ENCODE data around the gene SLIT3. TPM values are rescaled to one million over a fixed set of nuclear protein-coding genes. Genes with fewer than 3 reads are reported as not detected.

SLIT3 gene
- total RNA-seq, 1 donor from 2014 or later: 56.6 TPM

DNA sequence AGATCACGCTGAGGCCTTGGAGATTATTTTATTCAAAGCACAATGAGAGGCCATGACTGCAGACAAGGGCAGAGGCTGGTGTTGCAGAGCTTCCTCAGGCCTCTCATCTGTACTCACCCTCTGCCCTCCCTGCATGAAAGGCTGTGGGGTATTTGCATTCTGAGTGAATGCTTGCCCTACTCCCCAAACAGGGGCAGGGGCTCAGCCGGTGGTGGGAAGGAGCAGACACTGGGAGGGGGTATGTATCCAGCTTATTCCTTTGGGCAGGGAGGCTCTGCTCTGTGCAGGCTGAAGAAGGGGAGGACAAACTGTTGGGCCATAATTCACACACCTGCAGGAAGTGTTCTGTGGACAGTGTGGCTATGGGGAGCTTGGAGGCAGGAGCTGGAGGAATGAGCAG is 573.4 kb downstream of the SLIT3 start:
- TF ChIP-seq, protein P1, sequence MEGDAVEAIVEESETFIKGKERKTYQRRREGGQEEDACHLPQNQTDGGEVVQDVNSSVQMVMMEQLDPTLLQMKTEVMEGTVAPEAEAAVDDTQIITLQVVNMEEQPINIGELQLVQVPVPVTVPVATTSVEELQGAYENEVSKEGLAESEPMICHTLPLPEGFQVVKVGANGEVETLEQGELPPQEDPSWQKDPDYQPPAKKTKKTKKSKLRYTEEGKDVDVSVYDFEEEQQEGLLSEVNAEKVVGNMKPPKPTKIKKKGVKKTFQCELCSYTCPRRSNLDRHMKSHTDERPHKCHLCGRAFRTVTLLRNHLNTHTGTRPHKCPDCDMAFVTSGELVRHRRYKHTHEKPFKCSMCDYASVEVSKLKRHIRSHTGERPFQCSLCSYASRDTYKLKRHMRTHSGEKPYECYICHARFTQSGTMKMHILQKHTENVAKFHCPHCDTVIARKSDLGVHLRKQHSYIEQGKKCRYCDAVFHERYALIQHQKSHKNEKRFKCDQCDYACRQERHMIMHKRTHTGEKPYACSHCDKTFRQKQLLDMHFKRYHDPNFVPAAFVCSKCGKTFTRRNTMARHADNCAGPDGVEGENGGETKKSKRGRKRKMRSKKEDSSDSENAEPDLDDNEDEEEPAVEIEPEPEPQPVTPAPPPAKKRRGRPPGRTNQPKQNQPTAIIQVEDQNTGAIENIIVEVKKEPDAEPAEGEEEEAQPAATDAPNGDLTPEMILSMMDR (conservative IDR thresholded peaks at IDR 0.05): no peak
- Mint-ChIP-seq H3K27ac (no peak overlapping the region), H3K36me3 (peaks cover 21% of the 10 kb centered on the region), H3K9me3 (peaks cover 5% of the 10 kb centered on the region), H3K4me3 (no peak overlapping the region), H3K27me3 (peaks cover 29% of the 10 kb centered on the region), H3K4me1 (ENCODE audit: unreplicated experiment) (no peaks in the 10 kb centered on the region)
- DNase-seq (ENCODE audit: extremely low spot score, unreplicated experiment): no peak

DNA sequence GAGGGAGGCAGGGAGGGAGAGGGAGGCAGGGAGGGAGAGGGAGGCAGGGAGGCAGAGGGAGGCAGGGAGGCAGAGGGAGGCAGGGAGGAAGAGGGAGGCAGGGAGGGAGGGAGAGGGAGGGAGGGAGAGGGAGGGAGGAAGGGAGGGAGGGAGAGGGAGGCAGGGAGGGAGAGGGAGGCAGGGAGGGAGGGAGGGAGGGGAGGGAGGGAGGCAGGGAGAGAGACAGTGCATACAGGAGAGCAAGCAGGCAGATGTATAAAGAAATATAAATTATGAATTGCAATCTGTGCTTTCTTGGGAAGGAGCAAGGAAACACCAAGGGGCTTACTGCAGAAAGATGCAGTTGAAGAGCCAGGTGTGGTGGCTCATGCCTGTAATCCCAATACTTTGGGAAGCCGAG is 574.6 kb downstream of the SLIT3 start:
- DNase-seq (ENCODE audit: extremely low spot score, unreplicated experiment): no peak
- Mint-ChIP-seq H3K27ac (no peak overlapping the region), H3K4me1 (ENCODE audit: unreplicated experiment) (no peaks in the 10 kb centered on the region), H3K4me3 (no peak overlapping the region), H3K9me3 (peaks cover 5% of the 10 kb centered on the region), H3K27me3 (peaks cover 38% of the 10 kb centered on the region), H3K36me3 (peaks cover 23% of the 10 kb centered on the region)
- TF ChIP-seq, protein P1 (conservative IDR thresholded peaks at IDR 0.05): no peak

DNA sequence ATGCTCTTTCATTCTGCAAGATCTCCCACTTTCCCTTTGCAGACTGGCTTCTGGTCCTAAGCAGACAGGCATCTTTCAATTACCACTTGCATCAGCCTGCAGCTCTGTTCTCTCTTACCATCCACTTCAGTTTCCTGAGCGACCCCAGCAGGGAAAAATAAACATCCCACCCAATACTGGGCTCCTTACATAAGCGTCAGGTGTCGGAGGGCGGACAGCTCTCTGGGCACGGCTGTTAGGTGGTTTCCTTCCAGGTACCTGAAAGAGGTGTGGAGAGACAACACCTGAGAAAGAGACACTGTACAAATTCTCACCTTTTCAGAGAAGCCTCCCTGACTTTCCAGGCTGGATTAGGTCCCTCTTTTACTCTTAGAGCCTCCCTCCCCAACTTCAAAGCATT is 576.7 kb downstream of the SLIT3 start:
- Mint-ChIP-seq H3K9me3 (no peaks in the 10 kb centered on the region), H3K36me3 (peaks cover 23% of the 10 kb centered on the region), H3K27ac (no peak overlapping the region), H3K4me3 (no peak overlapping the region), H3K4me1 (ENCODE audit: unreplicated experiment) (peaks cover 4% of the 10 kb centered on the region), H3K27me3 (peaks cover 51% of the 10 kb centered on the region)
- TF ChIP-seq, protein P1 (conservative IDR thresholded peaks at IDR 0.05): no peak
- DNase-seq (ENCODE audit: extremely low spot score, unreplicated experiment): no peak

DNA sequence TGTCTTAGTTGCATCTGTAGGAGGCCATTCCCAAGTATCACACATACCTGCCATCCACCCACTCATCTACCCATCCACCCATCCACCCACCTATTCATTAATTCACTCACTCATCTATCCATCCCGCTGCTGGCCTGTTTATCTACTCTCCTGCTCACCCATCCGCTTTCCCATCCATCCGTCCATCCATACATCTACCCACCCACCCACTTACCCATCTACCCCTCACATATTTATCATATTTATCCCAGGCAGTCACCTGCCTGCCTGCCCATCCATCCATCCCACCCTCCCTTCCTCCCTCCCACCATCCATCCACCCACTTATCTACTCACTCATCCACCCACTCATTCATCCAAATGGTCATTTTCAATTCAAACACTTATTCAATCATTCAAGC is 577.9 kb downstream of the SLIT3 start:
- Mint-ChIP-seq H3K36me3 (peaks cover 23% of the 10 kb centered on the region), H3K27me3 (peaks cover 58% of the 10 kb centered on the region), H3K4me1 (ENCODE audit: unreplicated experiment) (peaks cover 4% of the 10 kb centered on the region), H3K4me3 (no peak overlapping the region), H3K9me3 (no peaks in the 10 kb centered on the region), H3K27ac (no peak overlapping the region)
- DNase-seq (ENCODE audit: extremely low spot score, unreplicated experiment): no peak
- TF ChIP-seq, protein P1 (conservative IDR thresholded peaks at IDR 0.05): no peak

DNA sequence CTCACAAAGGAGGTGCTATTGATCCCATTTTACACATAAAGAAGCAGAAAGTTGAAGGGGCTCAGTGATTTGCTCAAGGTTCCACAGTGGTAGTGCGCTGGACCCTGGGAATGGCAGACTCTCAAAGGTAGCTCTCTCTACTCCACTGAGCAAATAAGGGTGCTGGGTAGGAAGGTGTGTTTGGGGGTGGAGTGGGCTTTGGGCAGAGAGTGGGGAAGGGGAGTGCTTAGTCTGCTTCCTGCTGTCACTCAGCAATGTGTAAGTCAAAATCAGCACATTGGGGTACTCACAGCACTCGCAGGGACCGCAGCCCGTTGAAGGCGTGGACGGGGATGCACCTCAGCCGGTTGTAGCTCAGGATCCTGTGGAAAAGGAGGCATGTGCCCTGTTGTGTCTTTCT is 579.0 kb downstream of the SLIT3 start:
- Mint-ChIP-seq H3K4me3 (no peak overlapping the region), H3K4me1 (ENCODE audit: unreplicated experiment) (peaks cover 4% of the 10 kb centered on the region), H3K27ac (no peak overlapping the region), H3K27me3 (peaks cover 61% of the 10 kb centered on the region), H3K9me3 (no peaks in the 10 kb centered on the region), H3K36me3 (peaks cover 23% of the 10 kb centered on the region)
- DNase-seq (ENCODE audit: extremely low spot score, unreplicated experiment): no peak
- TF ChIP-seq, protein P1 (conservative IDR thresholded peaks at IDR 0.05): no peak
